DND-41 (cell line): ENCODE results near the gene CD300LG.

ENCODE experiments used
- CTCF ChIP-seq: IDR thresholded peaks from 2 replicates; pipeline ENCODE4 v1.5.1; 2012; ENCODE audit warnings: borderline replicate concordance, low read length, moderate library complexity, mild to moderate bottlenecking; ENCODE audit not compliant: poor library complexity, severe bottlenecking; ENCODE audit errors: extremely low read depth
- EZH2 ChIP-seq: IDR thresholded peaks from 3 replicates; pipeline ENCODE4 v1.6.1; 2012; ENCODE audit warnings: borderline replicate concordance, low read depth, mild to moderate bottlenecking, moderate library complexity, low read length, inconsistent platforms; ENCODE audit not compliant: severe bottlenecking

GRCh38 chr17:43888548-43888947 lies 41.6 kb downstream of the CD300LG start:
- TF ChIP-seq CTCF = no peak
- TF ChIP-seq EZH2 = no peak
